ENCODE data around the gene PEAR1.

DNA sequence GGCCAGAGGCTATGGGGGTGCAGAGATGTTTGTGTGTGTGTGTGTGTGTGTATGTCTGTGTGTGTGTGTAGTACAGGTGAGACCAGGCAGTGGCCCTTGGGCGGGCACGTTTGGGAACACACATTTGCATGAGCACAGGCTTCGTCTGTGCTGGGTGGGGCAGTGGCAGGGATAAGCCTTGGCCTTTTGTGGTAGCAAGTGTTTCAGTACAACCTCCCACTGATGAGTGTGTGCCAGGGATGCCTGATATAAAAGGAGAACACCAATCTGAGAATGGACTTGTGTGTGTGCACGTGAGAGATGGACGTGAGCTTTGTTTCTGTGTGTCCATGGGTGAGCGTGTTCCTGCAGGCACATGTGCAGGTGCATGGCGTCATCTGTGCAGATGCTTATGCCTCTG is 29.9 kb upstream of the PEAR1 start:
- TF ChIP-seq, protein P1, sequence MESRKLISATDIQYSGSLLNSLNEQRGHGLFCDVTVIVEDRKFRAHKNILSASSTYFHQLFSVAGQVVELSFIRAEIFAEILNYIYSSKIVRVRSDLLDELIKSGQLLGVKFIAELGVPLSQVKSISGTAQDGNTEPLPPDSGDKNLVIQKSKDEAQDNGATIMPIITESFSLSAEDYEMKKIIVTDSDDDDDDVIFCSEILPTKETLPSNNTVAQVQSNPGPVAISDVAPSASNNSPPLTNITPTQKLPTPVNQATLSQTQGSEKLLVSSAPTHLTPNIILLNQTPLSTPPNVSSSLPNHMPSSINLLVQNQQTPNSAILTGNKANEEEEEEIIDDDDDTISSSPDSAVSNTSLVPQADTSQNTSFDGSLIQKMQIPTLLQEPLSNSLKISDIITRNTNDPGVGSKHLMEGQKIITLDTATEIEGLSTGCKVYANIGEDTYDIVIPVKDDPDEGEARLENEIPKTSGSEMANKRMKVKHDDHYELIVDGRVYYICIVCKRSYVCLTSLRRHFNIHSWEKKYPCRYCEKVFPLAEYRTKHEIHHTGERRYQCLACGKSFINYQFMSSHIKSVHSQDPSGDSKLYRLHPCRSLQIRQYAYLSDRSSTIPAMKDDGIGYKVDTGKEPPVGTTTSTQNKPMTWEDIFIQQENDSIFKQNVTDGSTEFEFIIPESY (IDR thresholded peaks at IDR 0.05; ENCODE audit: borderline replicate concordance, low read depth), result no peak
- TF ChIP-seq, protein P2, sequence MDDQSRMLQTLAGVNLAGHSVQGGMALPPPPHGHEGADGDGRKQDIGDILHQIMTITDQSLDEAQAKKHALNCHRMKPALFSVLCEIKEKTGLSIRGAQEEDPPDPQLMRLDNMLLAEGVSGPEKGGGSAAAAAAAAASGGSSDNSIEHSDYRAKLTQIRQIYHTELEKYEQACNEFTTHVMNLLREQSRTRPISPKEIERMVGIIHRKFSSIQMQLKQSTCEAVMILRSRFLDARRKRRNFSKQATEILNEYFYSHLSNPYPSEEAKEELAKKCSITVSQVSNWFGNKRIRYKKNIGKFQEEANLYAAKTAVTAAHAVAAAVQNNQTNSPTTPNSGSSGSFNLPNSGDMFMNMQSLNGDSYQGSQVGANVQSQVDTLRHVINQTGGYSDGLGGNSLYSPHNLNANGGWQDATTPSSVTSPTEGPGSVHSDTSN (IDR thresholded peaks at IDR 0.05), result no peak
- no peak for TF ChIP-seq TAF1 (IDR thresholded peaks at IDR 0.05; ENCODE audit: borderline replicate concordance, low read depth, low read length)
